GM19193 (cell line): ENCODE measurements around the gene VEGFA.

Source experiments
- POLR2A ChIP-seq: IDR thresholded peaks from 4 replicates; pipeline ENCODE4 v1.6.1; 2011; ENCODE audit not compliant: insufficient read depth, insufficient read length; ENCODE audit errors: extremely low read depth

The VEGFA gene

DNA sequence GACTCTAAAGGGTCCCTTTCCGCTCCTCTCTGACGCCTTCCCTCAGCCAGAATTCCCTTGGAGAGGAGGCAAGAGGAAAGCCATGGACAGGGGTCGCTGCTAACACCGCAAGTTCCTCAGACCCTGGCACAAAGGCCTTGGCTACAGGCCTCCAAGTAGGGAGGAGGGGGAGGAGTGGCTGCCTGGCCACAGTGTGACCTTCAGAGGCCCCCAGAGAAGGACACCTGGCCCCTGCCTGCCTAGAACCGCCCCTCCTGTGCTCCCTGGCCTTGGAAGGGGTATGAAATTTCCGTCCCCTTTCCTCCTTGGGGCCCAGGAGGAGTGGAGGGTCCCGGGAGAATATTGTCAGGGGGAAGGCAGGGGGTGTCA lies 2.7 kb downstream of the VEGFA start:
- no peak for TF ChIP-seq POLR2A

DNA sequence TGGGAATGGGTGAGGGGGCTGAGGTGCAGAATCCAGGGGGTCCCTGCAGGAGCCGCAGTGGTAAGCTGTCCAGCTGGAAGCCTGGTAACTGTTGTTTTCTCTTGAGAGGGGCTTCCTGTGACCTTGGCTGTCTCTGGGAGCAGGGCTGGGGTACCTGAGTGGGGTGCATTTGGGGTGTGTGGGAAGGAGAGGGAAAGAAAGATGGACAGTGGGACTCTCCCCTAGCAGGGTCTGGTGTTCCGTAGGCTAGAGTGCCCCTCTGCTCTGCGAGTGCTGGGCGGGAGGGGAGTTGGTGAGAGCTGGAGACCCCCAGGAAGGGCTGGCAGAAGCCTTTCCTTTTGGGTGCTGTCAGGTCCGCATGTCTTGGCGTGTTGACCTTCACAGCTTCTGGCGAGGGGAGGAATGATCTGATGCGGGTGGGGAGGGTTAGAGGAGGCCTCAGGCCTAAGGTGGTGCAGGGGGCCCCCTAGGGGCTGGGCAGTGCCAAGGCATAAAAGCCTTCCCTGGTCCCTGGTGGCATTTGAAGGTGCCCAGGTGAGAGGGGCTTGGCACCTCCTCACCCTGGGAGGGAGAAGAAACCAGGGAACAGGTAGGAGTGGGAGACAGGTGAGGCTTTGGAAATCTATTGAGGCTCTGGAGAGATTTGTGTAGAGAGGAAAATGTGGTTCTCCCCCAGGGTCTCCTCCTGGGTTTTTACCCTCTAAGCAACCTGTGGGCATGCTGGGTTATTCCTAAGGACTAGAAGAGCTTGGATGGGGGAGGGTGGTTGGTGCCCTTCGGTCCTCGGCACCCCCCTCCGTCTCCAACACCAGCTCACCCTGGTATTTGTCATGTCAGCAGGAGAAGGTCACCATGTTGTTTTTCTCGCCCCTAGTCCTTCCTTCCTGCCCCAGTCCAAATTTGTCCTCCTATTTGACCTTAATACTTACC lies 3.3 kb downstream of the VEGFA start:
- TF ChIP-seq POLR2A, result no peak

DNA sequence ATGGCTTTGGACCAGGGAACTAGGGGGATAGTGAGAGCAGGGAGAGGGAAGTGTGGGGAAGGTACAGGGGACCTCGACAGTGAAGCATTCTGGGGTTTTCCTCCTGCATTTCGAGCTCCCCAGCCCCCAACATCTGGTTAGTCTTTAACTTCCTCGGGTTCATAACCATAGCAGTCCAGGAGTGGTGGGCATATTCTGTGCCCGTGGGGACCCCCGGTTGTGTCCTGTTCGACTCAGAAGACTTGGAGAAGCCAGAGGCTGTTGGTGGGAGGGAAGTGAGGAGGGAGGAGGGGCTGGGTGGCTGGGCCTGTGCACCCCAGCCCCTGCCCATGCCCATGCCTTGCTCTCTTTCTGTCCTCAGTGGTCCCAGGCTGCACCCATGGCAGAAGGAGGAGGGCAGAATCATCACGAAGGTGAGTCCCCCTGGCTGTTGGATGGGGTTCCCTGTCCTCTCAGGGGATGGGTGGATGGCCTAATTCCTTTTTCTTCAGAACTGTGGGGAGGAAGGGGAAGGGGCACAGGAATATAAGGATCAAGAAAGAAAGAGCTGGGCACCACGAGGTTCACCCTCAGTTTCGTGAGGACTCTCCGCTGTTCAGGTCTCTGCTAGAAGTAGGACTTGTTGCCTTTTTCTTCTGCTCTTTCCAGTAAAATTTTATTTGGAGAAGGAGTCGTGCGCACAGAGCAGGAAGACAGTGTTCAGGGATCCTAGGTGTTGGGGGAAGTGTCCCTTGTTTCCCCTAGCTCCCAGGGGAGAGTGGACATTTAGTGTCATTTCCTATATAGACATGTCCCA lies 4.2 kb downstream of the VEGFA start:
- no peak for TF ChIP-seq POLR2A

DNA sequence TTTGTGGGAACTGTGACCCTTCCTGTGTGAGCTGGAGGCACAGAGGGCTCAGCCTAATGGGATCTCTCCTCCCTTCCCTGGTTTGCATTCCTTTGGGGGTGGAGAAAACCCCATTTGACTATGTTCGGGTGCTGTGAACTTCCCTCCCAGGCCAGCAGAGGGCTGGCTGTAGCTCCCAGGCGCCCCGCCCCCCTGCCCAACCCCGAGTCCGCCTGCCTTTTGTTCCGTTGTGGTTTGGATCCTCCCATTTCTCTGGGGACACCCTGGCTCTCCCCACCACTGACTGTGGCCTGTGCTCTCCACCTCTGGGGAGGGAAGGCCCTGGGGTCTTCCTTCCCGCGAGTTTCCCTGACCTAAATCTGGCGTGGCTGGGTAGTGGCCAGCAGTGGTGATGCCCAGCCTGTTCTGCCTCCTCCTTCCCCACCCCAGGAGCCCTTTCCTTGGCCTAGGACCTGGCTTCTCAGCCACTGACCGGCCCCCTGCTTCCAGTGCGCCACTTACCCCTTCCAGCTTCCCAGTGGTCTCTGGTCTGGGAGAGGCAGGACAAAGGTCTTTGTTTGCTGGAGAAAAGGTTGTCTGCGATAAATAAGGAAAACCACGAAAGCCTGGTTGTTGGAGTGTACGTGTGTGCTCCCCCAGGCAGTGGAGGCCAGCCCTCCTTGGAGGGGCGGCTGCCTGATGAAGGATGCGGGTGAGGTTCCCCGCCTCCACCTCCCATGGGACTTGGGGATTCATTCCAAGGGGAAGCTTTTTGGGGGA lies 4.9 kb downstream of the VEGFA start:
- no peak for TF ChIP-seq POLR2A

DNA sequence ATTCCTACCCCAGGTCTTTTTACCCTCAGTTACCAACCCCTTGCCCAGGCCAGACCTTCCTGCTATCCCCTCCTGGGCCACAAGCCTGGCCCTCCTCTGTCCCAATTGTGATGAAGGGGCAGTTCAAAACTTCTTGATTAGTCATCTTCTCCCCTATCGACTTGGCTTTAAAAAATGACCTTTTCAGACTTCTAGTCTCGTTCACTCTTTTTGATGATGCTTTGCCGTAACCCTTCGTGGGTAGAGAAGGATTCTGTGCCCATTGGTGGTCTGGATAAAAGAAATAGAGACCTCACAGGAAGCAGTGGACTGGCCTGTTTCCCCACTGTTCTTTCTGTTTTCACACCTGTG lies 5.5 kb downstream of the VEGFA start:
- no peak for TF ChIP-seq POLR2A

DNA sequence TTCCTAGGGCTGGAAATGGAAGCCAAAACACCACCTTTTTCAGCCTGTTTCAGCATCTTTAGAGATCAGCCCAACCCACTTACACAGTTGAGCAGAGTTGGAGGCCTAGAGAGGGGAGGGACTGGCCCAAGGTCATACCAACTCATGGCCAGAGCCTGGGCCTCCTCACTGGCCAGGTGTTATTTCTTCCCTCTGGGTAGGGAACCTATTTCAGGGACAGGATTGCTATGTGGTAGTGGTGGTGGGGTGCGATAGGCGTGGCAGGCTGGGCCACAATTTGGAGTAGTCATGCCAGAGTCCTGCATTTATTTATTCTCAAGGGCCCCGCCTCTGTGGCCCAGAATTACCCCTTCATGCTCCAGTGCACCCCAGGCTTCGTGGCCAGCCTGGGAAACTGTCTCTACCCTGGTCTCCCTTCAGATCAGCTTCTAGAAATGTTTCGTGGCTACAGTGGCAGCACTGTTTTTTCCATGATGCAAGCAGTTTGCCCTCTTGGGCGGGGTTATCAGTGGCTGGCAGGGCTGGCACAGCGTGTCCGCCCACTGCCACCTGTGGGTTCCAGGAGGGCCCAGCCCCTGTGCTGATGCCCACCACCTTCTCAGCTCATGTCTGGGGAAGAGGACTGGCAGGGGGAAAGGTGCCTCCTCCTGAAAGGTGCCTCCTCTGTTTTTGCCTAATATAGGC lies 6.2 kb downstream of the VEGFA start:
- TF ChIP-seq POLR2A, result no peak

DNA sequence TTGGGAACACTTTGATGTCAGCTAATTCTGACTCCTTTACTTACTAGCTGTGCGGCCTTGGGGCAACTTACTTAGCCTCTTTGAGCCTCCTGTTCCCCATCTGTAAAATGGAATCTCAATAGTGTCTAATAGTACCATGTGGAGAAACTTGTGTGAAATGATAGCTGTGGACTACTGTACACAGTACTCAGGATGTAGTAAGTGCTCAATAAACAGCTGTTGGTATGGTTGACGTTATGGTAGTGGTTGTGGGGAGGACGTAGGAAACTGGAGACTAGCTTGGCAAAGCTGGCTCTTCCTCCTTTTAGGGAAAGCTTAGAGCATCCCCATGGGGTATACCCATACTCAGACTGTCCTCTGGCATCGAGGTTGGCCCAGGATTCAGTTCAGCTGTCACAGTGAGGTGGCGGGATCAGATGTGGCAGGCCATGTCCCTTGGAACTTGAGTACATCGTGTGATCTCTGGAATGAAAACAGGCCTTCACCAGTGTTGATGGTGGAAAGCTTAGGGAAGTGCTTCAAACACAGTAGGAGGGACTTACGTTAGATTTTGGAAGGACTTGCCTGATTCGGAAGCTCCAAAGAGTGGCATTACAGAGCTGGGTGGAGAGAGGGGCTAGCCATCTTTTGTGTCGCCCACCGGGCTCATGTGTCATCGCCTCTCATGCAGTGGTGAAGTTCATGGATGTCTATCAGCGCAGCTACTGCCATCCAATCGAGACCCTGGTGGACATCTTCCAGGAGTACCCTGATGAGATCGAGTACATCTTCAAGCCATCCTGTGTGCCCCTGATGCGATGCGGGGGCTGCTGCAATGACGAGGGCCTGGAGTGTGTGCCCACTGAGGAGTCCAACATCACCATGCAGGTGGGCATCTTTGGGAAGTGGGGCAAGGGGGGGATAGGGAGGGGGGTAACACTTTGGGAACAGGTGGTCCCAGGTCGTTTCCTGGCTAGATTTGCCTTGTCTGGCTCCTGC lies 7.1 kb downstream of the VEGFA start:
- no peak for TF ChIP-seq POLR2A

DNA sequence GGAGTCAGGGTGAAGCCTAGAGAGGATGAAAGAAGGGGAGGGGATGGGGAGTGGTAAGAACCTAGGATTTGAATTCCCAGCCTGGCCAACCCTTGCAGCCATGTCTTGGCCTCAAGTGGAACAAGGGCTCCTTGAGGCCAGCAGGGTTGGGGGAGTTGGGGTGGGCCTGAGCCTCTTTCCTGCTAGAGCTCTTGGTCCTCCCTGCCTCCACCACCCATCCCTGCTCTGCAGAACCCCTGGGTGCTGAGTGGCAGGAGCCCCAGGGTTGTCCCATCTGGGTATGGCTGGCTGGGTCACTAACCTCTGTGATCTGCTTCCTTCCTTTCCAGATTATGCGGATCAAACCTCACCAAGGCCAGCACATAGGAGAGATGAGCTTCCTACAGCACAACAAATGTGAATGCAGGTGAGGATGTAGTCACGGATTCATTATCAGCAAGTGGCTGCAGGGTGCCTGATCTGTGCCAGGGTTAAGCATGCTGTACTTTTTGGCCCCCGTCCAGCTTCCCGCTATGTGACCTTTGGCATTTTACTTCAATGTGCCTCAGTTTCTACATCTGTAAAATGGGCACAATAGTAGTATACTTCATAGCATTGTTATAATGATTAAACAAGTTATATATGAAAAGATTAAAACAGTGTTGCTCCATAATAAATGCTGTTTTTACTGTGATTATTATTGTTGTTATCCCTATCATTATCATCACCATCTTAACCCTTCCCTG lies 8.3 kb downstream of the VEGFA start:
- TF ChIP-seq POLR2A, result no peak

DNA sequence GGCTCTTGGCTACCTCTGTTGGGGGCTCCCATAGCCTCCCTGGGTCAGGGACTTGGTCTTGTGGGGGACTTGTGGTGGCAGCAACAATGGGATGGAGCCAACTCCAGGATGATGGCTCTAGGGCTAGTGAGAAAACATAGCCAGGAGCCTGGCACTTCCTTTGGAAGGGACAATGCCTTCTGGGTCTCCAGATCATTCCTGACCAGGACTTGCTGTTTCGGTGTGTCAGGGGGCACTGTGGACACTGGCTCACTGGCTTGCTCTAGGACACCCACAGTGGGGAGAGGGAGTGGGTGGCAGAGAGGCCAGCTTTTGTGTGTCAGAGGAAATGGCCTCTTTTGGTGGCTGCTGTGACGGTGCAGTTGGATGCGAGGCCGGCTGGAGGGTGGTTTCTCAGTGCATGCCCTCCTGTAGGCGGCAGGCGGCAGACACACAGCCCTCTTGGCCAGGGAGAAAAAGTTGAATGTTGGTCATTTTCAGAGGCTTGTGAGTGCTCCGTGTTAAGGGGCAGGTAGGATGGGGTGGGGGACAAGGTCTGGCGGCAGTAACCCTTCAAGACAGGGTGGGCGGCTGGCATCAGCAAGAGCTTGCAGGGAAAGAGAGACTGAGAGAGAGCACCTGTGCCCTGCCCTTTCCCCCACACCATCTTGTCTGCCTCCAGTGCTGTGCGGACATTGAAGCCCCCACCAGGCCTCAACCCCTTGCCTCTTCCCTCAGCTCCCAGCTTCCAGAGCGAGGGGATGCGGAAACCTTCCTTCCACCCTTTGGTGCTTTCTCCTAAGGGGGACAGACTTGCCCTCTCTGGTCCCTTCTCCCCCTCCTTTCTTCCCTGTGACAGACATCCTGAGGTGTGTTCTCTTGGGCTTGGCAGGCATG lies 9.2 kb downstream of the VEGFA start:
- no peak for TF ChIP-seq POLR2A

DNA sequence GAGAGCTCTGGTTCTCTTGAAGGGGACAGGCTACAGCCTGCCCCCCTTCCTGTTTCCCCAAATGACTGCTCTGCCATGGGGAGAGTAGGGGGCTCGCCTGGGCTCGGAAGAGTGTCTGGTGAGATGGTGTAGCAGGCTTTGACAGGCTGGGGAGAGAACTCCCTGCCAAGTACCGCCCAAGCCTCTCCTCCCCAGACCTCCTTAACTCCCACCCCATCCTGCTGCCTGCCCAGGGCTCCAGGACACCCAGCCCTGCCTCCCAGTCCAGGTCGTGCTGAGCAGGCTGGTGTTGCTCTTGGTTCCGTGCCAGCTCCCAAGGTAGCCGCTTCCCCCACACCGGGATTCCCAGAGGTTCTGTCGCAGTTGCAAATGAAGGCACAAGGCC lies 9.8 kb downstream of the VEGFA start:
- no peak for TF ChIP-seq POLR2A

DNA sequence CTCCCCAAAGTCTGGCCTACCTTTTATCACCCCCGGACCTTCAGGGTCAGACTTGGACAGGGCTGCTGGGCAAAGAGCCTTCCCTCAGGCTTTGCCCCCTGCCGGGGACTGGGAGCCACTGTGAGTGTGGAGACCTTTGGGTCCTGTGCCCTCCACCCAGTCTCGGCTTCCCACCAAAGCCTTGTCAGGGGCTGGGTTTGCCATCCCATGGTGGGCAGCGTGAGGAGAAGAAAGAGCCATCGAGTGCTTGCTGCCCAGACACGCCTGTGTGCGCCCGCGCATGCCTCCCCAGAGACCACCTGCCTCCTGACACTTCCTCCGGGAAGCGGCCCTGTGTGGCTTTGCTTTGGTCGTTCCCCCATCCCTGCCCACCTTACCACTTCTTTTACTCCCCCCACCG lies 10.3 kb downstream of the VEGFA start:
- no peak for TF ChIP-seq POLR2A
